B cell (primary cell): ENCODE results near the gene SPAG6.

ENCODE experiments used
- EZH2 ChIP-seq: IDR thresholded peaks from 2 replicates; pipeline ENCODE4 v1.6.1; 2012; ENCODE audit warnings: borderline replicate concordance, low read depth, mild to moderate bottlenecking, moderate library complexity, low read length; ENCODE audit not compliant: insufficient read depth, poor library complexity, severe bottlenecking
- TF ChIP-seq, protein P1 (sequence below): fragments of 200-600 bp; IDR thresholded peaks from one replicate; pipeline ENCODE4 v1.8.0; 2022; ENCODE audit warnings: antibody characterized with exemption, mild to moderate bottlenecking

- no peak for TF ChIP-seq EZH2
- TF ChIP-seq, protein P1, sequence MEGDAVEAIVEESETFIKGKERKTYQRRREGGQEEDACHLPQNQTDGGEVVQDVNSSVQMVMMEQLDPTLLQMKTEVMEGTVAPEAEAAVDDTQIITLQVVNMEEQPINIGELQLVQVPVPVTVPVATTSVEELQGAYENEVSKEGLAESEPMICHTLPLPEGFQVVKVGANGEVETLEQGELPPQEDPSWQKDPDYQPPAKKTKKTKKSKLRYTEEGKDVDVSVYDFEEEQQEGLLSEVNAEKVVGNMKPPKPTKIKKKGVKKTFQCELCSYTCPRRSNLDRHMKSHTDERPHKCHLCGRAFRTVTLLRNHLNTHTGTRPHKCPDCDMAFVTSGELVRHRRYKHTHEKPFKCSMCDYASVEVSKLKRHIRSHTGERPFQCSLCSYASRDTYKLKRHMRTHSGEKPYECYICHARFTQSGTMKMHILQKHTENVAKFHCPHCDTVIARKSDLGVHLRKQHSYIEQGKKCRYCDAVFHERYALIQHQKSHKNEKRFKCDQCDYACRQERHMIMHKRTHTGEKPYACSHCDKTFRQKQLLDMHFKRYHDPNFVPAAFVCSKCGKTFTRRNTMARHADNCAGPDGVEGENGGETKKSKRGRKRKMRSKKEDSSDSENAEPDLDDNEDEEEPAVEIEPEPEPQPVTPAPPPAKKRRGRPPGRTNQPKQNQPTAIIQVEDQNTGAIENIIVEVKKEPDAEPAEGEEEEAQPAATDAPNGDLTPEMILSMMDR = no peak
Measured at GRCh38 chr10:22459496-22459895, 114.2 kb downstream of the SPAG6 start.
